GM21529 (cell line): Measurements from ENCODE around the gene ABCA2.

Experiments
- ATAC-seq: cut with Tn5 transposase; IDR thresholded peaks from one replicate; pipeline ENCODE4 v1.9.1; 2021; ENCODE audit not compliant: unreplicated experiment

Gene ABCA2, protein sequence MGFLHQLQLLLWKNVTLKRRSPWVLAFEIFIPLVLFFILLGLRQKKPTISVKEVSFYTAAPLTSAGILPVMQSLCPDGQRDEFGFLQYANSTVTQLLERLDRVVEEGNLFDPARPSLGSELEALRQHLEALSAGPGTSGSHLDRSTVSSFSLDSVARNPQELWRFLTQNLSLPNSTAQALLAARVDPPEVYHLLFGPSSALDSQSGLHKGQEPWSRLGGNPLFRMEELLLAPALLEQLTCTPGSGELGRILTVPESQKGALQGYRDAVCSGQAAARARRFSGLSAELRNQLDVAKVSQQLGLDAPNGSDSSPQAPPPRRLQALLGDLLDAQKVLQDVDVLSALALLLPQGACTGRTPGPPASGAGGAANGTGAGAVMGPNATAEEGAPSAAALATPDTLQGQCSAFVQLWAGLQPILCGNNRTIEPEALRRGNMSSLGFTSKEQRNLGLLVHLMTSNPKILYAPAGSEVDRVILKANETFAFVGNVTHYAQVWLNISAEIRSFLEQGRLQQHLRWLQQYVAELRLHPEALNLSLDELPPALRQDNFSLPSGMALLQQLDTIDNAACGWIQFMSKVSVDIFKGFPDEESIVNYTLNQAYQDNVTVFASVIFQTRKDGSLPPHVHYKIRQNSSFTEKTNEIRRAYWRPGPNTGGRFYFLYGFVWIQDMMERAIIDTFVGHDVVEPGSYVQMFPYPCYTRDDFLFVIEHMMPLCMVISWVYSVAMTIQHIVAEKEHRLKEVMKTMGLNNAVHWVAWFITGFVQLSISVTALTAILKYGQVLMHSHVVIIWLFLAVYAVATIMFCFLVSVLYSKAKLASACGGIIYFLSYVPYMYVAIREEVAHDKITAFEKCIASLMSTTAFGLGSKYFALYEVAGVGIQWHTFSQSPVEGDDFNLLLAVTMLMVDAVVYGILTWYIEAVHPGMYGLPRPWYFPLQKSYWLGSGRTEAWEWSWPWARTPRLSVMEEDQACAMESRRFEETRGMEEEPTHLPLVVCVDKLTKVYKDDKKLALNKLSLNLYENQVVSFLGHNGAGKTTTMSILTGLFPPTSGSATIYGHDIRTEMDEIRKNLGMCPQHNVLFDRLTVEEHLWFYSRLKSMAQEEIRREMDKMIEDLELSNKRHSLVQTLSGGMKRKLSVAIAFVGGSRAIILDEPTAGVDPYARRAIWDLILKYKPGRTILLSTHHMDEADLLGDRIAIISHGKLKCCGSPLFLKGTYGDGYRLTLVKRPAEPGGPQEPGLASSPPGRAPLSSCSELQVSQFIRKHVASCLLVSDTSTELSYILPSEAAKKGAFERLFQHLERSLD (N-terminal part only)

GRCh38 chr9:137027369-137028262 lies at the start of gene ABCA2:
TSS of gene ABCA2 (minus strand) at chr9:137028237. CDS start at chr9:137028140, 97 bp downstream.
- ATAC-seq, result no peak

DNA sequence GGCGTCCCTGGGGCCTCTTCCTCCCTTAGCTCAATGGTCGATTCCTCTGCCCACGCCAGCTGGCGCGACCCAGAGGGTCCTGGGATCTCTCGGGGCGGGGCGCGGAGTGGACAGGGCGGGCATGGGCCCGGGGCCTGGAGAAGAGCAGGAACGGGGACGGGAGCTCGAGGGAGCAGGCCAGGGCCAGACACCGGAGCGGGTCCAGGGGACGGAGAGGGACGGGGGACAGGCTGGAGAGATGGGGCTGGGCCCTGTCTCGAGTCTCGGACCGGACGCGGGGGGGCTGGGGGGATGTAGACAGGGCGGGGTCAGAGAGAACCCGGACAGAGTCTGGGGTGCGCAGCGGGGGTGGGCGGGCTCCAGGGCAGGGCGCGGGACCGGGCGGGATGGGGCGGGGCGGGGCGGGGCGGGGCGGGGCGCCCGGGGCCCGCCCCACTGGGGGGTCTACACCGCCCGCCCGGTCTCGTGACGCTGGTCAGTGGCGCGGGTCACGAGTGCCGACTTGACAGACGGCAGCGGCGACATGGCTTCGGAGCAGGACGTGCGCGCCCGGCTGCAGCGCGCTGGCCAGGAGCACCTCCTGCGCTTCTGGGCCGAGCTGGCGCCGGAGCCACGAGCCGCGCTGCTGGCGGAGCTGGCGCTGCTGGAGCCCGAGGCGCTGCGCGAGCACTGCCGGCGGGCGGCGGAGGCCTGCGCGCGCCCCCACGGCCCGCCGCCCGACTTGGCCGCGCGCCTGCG lies 49.1 kb upstream of the ABCA2 start, which contains the start of gene UAP1L1:
Gene UAP1L1, plus strand, starts transcription at position 508 of the 738 bp plus-strand sequence. Its CDS starts 16 bp downstream, at position 524.
- ATAC-seq, result peak; percentile 65

DNA sequence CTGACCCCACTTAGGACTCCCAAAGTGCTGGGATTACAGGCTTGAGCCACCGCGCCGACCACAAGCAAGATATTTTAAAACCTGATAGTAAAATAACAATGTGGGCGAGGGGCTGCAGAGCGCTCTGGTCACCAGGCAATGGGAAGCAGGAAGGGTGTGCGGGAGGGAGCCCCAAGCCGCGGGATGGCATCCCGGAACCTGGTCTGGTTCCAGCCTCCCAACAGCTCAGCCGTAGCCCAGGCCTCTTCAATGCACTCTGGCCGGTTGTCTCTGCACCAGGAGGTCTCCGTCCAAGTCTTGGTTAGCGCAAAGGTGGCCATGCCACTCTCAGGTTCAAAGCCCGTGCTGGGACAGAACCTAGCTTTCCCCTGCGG lies 48.6 kb upstream of the ABCA2 start:
- no peak for ATAC-seq

DNA sequence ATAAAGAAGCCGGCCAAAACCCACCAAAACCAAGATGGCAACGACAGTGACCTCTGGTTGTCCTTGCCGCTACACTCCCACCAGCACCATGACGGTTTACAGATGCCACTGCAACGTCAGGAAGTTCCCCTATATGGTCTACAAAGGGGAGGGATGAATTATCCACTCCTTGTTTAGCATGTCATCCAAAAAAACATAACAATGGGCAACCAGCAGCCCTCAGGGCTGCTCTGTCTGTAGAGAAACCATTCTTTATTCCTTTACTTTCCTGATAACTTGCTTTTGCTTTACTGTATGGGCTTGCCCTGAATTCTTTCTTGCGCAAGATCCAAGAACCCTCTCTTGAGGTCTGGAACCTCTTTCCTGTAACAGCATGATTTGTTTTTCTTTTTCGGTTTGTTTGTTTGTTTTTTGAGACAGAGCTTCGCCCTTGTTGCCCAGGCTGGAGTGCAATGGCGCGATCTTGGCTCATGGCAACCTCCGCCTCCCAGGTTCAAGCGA lies 47.3 kb upstream of the ABCA2 start:
- no peak for ATAC-seq

- ATAC-seq, result no peak
These were observed 46.7 kb upstream of the ABCA2 start for GRCh38 chr9:137074657-137075274.

GRCh38 chr9:137073992-137074399 lies 46.0 kb upstream of the ABCA2 start:
- no peak for ATAC-seq

DNA sequence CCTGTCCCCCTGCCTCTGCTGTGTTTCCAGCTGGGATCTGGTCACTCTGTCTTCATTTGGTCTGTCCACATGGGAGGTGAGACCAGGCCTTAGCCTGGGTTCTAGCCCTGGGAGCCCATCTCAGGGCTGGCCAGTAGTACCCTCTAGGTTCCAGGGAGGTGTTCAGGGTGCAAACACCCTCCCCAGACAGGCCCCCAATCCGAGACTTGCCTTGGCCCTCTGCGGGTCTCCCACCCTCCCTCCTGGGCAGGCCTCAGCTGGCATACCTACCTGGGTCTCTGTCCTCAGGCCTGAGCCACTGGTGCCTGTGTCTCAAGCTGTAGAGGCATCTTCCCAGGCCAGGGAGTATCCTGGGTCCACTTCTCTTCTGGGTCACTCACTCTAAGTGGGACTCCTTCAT lies 43.2 kb upstream of the ABCA2 start:
- no peak for ATAC-seq

DNA sequence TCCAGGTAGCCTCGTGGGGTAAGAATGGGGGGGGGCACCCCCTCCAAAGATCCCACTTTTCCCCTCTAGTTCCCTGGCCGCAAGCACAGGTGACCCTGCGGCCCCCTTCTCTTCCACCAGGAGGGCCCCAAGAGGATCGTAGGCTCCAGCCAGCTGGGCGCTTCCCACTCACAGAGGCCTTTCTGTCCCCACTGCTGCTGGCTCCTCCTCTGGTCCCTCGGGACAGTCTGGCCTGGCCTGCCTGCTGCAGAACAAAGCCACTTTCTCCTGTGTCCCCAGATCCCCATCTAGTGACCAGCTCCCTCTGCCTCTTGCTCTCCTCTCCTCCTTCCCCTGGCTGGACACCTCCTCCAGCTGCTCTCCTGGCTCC lies 42.9 kb upstream of the ABCA2 start:
- no peak for ATAC-seq

- ATAC-seq, result peak; percentile 72
These were observed 42.3 kb upstream of the ABCA2 start, which contains the start of gene SAPCD2 for GRCh38 chr9:137070201-137070905. TSS of gene SAPCD2 (minus strand) at chr9:137070557. CDS start at chr9:137070460, 97 bp downstream.

DNA sequence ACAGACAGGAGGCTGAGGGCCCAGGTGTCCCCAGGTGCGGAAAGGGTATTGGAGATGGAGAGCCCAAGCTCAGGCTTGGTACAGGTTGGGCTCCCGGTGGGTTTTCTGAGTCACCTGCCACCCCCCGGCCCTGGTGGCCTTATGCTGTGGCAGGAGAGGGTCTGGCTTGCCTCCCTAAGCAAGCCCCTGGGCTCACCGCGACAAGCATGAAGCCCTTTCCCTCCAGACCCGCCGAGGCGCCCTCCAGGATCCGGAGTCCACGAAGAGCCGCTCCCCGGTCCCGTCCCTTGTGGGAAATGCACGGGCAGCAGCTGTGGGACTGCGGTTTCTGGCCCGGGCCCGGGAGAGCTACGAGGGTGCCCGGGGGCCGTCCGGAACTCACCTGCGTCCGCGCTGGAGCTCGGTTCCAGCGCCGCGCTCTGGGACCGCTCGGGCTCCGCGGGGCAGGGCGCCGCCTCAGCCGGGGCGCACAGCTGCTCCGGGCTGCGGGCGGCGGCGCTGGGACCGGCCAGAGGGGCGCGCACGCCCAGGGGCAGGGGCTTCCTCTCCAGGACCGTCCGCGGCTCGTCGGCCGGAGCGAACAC lies 41.6 kb upstream of the ABCA2 start:
- no peak for ATAC-seq

DNA sequence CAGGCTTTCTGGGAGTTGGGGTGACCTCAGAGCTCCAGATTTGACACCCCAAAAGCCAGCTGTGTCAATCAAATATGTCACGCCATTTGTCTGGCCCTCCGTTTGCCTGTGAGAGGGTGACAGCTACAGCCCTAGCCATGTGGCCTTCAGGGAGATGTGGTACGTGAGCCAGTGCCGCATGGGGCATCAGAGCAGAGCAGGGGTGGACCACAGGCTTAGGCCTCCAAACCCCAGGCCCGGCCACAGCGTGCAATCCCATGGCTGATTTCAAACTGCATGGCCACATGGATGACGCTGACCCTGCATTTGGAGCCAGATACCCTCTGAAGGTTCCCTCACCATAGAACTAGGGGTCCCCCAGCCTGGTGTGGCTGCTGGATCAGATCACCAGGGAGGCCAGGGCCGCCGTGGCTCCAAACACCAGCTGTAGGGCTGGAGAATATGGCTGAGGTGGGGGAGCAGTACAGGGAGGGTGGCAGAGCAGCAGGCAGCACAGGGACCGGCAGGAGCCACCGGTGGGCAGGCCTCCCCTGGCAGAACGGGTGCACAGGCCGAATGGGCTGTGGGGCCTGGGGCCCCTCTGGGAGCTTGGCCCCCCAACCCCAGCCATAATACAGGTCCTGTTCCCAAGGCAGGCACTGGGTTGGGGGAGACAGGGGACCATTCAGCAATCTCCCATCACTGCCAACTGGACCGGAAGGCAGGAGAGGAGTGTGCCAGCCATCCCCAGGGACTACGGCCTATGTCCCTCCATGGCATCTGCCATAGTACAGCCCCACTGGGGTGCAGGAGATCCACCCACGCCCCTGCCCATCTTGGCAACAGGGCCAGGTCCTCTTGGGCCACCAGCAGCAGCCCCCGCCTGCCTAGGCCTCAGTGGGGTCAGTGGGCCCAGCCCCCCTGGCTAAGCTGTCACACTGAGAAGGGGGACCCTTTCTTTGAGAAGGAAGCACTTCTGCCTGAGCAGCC lies 40.8 kb upstream of the ABCA2 start:
- ATAC-seq, result no peak

GRCh38 chr9:137067860-137068538 lies 40.0 kb upstream of the ABCA2 start:
- peak; percentile 32 for ATAC-seq

DNA sequence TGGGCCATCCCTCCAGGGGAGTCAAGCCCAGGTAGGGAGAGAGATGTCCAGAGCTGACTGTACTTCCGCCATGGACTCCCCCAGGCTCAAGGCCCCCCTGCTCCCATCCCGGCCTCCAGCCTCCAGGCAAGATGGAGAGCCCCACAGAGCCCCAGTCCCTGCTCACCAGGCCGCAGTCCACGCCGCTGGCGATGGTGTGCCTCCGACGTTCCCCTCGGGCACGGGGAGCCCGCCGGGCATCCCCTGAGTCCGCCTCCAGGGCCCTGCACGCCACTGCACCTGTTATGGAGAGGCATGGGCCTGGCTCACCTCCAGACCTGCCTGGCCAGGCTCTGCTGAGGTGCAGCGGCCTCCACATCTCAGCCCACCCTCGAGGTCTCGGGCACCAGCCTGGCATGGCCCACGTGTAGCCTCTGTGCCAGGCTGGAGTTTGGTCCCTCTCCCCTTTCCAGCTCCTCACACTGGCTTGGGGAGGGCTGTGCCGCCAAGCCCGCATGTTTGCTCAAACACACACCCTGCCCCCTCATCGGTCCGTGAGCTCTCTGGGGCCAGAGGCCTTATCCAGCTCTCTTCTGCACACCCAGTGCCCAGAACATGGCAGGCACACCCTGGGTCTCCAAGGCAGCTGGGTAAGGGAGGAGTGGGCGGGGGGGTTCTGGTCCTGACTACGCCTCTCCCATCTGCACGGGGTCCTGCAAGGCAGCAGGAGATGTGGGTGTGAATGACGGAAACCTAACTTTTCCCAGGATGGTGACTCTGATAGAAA lies 38.2 kb upstream of the ABCA2 start:
- no peak for ATAC-seq

DNA sequence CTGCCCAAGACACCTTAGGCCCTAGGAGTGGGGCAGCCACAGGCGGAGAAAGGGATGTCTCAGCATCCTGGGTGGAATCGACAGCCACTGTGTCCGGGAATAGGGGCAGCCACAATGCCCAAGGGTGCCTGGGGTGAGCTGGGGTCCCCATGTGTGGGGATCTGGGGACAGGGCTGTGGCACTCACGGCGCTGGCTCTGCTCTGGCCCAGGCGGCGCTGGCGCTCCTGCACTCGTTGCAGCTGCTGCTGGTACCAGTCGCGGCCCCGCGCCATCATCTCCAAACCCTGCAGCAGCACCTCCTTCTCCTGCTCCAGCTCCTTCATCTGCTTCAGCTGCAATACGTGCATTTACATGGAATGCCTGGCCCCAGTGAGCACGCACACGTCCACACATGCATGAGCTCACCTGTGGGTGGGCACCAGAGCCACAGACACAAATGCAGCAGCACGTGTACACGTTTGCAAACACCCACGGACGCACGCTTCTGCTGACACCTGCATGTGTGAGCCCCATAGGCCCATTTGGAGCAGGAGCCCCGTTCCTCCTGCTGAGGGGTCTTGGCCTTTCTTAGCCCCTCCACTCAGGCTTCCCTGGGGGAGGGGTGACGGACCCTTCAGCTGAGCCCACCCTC lies 37.4 kb upstream of the ABCA2 start:
- ATAC-seq, result no peak

- ATAC-seq, result no peak
These were observed 36.8 kb upstream of the ABCA2 start for GRCh38 chr9:137064880-137065164.
